Hepatocyte (in vitro differentiated cells): ENCODE data around the gene TEAD2. TPM values are rescaled to one million over a fixed set of nuclear protein-coding genes. Genes with fewer than 3 reads are reported as not detected.
"Not testable (repeated sequence)": the region's sequence is repeated elsewhere in the genome, so short reads cannot be mapped to it uniquely, and the experiment has no call there.

Experiments used
- DNase-seq: peaks from one replicate; pipeline ENCODE4 v3.0.0-alpha.2; 2016; ENCODE audit warnings: low spot score
- H2AFZ ChIP-seq: fragments of 200-600 bp; sonication (generic); 2 replicates; pipeline ENCODE4 v1.6.0; 2016; ENCODE audit warnings: antibody characterized with exemption, mild to moderate bottlenecking
- H3K27ac ChIP-seq: fragments of 200-600 bp; sonication (generic); 2 replicates; pipeline ENCODE4 v1.5.1; 2016; ENCODE audit warnings: mild to moderate bottlenecking
- H3K27me3 ChIP-seq: fragments of 200-600 bp; sonication (generic); 2 replicates; pipeline ENCODE4 v1.6.1; 2016
- H3K36me3 ChIP-seq: fragments of 200-600 bp; sonication (generic); replicated peaks from 2 replicates; pipeline ENCODE4 v1.5.1; 2016; ENCODE audit warnings: low read depth; ENCODE audit not compliant: insufficient read depth
- H3K4me1 ChIP-seq: fragments of 200-600 bp; sonication (generic); 2 replicates; pipeline ENCODE4 v1.5.1; 2016; ENCODE audit warnings: mild to moderate bottlenecking, moderate library complexity; ENCODE audit not compliant: insufficient read depth
- H3K4me2 ChIP-seq: fragments of 200-600 bp; sonication (generic); 2 replicates; pipeline ENCODE4 v1.6.0; 2016
- H3K4me3 ChIP-seq: fragments of 200-600 bp; sonication (generic); 2 replicates; pipeline ENCODE4 v1.5.1; 2016; ENCODE audit warnings: mild to moderate bottlenecking
- H3K79me2 ChIP-seq: fragments of 200-600 bp; sonication (generic); 2 replicates; pipeline ENCODE4 v1.6.0; 2017; ENCODE audit warnings: mild to moderate bottlenecking
- H3K9me2 ChIP-seq: fragments of 200-600 bp; sonication (generic); replicated peaks from 2 replicates; pipeline ENCODE4 v1.6.0; 2017; ENCODE audit warnings: mild to moderate bottlenecking; ENCODE audit not compliant: insufficient read depth
- H3K9me3 ChIP-seq: fragments of 200-600 bp; sonication (generic); 2 replicates; pipeline ENCODE4 v1.5.1; 2016; ENCODE audit warnings: low read depth, mild to moderate bottlenecking
- H4K20me1 ChIP-seq: fragments of 200-600 bp; sonication (generic); 2 replicates; pipeline ENCODE4 v1.6.0; 2016; ENCODE audit warnings: mild to moderate bottlenecking; ENCODE audit not compliant: insufficient read depth, poor library complexity, severe bottlenecking
- EZH2 ChIP-seq: fragments of 200-600 bp; sonication (generic); IDR thresholded peaks from 2 replicates; pipeline ENCODE4 v1.6.1; 2016; ENCODE audit warnings: antibody characterized with exemption, mild to moderate bottlenecking, borderline replicate concordance
- EZH2phosphoT487 ChIP-seq: fragments of 200-600 bp; sonication (generic); IDR thresholded peaks from one replicate; pipeline ENCODE4 v1.6.1; 2018; ENCODE audit warnings: antibody characterized with exemption, mild to moderate bottlenecking, low read depth, moderate library complexity; ENCODE audit not compliant: unreplicated experiment, severe bottlenecking
- WGBS: methylation state at CpG from one replicate; pipeline ENCODE4 v1.1.6; 2016; ENCODE audit warnings: low lambda C conversion rate; ENCODE audit errors: missing lambda C conversion rate; 5-methylcytosine and 5-hydroxymethylcytosine counted together
- polyA plus RNA-seq: library from polyadenylated mRNA; unstranded; fragments of >200 nt; fragmentation: Nextera tagmentation; extraction: Ambion mirVana; gene quantifications from 2 replicates; pipeline ENCODE4 v1.2.1, GENCODE V29; 2016
- total RNA-seq: library from RNA; depleted of rRNA; stranded (reverse); fragments of >200 nt; gene quantifications from 2 replicates; pipeline ENCODE4 v1.2.3, GENCODE V29; 2014
- TF ChIP-seq, protein P1 (sequence below): fragments of 200-600 bp; sonication (generic); IDR thresholded peaks from 2 replicates; pipeline ENCODE4 v1.5.1; 2016; ENCODE audit warnings: antibody characterized with exemption, mild to moderate bottlenecking; ENCODE audit not compliant: poor library complexity

Gene TEAD2
- total and polyA plus RNA-seq, 2 experiments from 2014 or later, result 35.4 to 41.4 TPM

DNA sequence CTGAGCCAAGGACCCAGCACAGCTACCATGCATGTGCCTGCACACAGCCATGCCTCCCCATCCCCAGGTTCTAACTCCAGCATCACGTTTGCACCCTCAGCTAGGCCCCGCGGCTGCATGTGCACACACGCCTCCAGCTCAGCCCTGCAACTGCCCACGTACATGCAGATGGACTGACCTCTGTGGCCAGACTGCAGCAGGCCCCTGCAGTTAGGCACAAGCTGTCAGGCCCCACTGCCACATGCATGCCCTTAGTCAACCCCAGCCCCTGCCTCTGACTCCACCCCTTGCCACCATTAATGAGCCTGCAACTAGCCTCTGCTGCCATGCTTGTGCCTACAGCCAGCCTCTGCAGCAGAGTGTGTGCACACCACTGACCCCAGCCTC lies 60.4 kb downstream of the TEAD2 start:
- no peaks in the 10 kb centered on the region for H3K27me3 ChIP-seq
- WGBS, result 88% methylated on average over 5 of the region's 5 CpGs
- H3K79me2 ChIP-seq, result no peaks in the 10 kb centered on the region
- no peak overlapping the region for H2AFZ ChIP-seq
- no peaks in the 10 kb centered on the region for H4K20me1 ChIP-seq
- DNase-seq, result no peak
- no peaks in the 10 kb centered on the region for H3K4me1 ChIP-seq
- no peaks in the 10 kb centered on the region for H3K9me2 ChIP-seq
- no peak overlapping the region for H3K4me2 ChIP-seq
- H3K27ac ChIP-seq, result no peak overlapping the region
- TF ChIP-seq, protein P1, sequence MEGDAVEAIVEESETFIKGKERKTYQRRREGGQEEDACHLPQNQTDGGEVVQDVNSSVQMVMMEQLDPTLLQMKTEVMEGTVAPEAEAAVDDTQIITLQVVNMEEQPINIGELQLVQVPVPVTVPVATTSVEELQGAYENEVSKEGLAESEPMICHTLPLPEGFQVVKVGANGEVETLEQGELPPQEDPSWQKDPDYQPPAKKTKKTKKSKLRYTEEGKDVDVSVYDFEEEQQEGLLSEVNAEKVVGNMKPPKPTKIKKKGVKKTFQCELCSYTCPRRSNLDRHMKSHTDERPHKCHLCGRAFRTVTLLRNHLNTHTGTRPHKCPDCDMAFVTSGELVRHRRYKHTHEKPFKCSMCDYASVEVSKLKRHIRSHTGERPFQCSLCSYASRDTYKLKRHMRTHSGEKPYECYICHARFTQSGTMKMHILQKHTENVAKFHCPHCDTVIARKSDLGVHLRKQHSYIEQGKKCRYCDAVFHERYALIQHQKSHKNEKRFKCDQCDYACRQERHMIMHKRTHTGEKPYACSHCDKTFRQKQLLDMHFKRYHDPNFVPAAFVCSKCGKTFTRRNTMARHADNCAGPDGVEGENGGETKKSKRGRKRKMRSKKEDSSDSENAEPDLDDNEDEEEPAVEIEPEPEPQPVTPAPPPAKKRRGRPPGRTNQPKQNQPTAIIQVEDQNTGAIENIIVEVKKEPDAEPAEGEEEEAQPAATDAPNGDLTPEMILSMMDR, result no peak
- TF ChIP-seq EZH2 (no peak), EZH2phosphoT487 (no peak)
- no peaks in the 10 kb centered on the region for H3K36me3 ChIP-seq
- no peak overlapping the region for H3K4me3 ChIP-seq
- no peaks in the 10 kb centered on the region for H3K9me3 ChIP-seq

DNA sequence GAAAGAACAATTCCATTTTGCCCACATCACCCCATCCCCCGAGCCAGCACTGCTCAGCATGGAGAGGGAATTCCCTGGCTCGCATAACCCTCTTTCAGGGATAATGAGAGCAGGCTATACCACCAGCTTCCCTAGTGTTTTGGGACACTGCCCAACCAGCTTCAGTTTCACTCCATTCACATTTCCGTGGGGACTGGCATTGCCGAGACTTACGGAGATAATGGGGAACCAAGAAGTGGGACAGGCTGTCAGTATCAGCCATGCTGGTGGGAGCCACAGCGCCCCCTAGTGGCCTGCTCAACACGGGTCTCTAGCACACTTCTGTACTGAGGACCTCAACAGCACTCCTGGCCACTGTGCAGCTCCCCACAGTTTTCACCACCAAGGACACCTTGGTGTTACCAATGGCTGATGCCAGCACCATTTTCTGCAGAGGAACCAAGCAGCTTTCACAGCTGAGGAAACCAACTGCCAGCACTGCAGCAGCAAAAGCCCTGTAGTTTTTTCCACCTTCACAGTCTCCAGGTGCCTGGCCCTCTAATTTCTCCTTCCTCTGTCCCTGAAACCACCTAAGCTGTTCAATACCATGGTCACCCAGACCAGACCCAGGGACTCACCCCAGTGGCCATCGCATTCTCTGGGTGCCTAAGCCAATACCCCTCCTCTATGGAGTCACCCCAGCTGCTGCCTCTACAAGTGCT lies 60.9 kb downstream of the TEAD2 start:
- Histone ChIP-seq H3K4me1 (no peaks in the 10 kb centered on the region), H3K4me2 (no peak overlapping the region), H4K20me1 (no peaks in the 10 kb centered on the region), H3K9me2 (no peaks in the 10 kb centered on the region), H2AFZ (no peak overlapping the region), H3K79me2 (no peaks in the 10 kb centered on the region), H3K27me3 (no peaks in the 10 kb centered on the region), H3K27ac (no peak overlapping the region), H3K36me3 (no peaks in the 10 kb centered on the region), H3K4me3 (no peak overlapping the region), H3K9me3 (no peaks in the 10 kb centered on the region)
- 42% methylated on average over 8 of the region's 8 CpGs for whole genome bisulfite sequencing
- DNase-seq, result peak; percentile 71
- TF ChIP-seq EZH2, result no peak
- TF ChIP-seq, protein P1, result peak; percentile 59
- TF ChIP-seq EZH2phosphoT487, result no peak

DNA sequence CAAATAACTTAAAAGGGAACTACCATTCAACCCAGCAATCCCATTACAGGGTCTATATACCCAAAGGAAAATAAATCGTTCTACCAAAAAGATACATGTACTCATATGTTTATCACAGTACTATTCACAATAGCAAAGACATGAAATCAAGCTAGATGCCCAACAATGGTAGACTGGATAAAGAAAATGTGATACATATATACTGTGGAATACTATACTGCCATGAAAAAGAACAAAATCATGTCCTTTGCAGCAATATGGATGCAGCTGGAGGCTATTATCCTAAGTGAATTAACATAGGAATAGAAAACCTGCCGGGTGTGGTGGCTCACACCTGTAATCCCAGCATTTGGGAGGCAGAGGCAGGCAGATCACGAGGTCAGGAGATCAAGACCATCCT lies 63.6 kb downstream of the TEAD2 start:
- H3K4me2 ChIP-seq, H3K4me1 ChIP-seq, H3K9me3 ChIP-seq, DNase-seq, H4K20me1 ChIP-seq, H3K36me3 ChIP-seq, H3K9me2 ChIP-seq, H3K79me2 ChIP-seq, H3K27ac ChIP-seq, H3K4me3 ChIP-seq, H2AFZ ChIP-seq, H3K27me3 ChIP-seq: not testable (repeated sequence)
- WGBS, result 92% methylated on average over 3 of the region's 3 CpGs

DNA sequence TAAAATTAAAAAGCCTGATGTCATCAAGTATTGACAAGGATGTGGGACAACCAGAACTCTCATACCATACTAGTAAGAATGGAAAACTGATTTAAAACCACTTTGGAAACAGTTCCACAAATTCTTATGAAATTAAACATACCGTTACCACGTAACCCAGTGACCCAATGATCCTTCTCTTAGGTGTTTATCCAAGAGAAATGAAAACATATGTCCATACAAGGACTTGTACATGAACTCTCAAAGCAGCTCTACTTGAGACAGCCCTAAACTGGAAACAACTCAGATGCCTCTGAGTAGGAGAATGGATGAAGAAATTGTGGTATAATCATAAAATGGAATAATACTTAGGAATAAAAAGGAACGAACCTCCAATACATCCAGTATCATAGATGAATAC lies 64.8 kb downstream of the TEAD2 start:
- Histone ChIP-seq H3K9me2 (no peaks in the 10 kb centered on the region), H4K20me1 (no peaks in the 10 kb centered on the region), H3K27me3 (no peaks in the 10 kb centered on the region), H3K4me1 (no peaks in the 10 kb centered on the region), H3K4me2 (no peak overlapping the region), H3K9me3 (no peaks in the 10 kb centered on the region), H2AFZ (no peak overlapping the region), H3K79me2 (no peaks in the 10 kb centered on the region), H3K4me3 (no peak overlapping the region), H3K27ac (no peak overlapping the region), H3K36me3 (no peaks in the 10 kb centered on the region)
- DNase-seq, result no peak
- TF ChIP-seq EZH2, result no peak
- TF ChIP-seq, protein P1, result no peak
- no peak for TF ChIP-seq EZH2phosphoT487
- 74% methylated on average over 3 of the region's 3 CpGs for WGBS
